ENCODE data around the gene MRPS7.
"Not testable (repeated sequence)": the region's sequence is repeated elsewhere in the genome, so short reads cannot be mapped to it uniquely, and the experiment has no call there.

MRPS7 gene

DNA sequence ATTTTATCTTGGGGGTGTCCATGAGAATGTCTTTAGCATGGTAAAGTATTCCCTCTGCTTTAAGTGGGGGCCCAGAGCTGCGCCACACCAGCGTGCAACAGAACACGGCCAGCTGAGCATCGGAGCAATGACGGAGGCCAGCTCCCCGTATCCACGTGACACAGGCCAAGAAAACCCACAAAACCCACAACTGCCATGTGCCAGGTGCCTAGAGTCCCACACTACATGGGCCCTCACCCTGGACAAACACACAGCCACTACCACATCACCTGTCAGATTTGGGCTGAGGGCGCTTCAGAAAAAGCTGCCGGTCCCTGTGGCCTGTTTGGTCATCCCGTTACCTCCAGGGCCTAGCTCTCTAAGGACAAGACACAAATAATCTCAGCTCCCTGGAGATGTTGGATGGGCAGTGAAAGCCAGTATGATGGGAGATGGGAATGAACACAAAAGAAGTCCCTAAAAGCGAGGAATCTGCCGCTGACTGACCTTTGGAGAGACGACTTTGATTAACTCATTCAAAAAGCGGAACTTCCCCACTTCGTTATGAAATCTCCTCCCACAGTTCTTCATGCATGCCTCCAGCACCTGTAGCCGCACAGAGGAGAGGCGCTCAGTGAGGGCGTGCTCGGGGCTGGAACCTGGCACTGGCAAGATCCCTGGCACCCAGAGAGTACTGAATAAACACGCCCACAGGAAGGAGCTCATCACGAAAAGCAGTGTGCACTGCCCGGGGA is 17.4 kb upstream of the MRPS7 start:
- no peak for DNase-seq (ENCODE audit: low read depth)

DNA sequence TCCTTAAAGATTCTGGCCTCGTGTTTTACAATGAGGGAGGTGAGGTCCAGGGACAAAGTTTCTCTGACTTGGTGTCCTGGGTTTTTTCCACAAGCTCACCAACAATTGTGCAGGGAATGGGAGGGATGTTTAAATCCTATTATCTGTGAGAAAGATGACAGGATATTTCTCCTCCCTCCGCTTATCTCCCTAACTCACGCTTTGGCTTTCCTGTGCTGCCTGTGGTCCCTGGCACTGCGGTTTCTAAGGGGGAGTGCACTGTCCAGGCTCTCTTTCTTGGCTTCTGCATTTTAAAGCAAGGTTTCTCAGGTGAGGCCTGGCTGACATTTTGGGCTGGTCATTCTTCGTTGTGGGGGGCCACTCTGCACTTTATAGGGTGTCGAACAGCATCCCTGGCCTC is 16.7 kb upstream of the MRPS7 start:
- no peak for DNase-seq (ENCODE audit: low read depth)

DNA sequence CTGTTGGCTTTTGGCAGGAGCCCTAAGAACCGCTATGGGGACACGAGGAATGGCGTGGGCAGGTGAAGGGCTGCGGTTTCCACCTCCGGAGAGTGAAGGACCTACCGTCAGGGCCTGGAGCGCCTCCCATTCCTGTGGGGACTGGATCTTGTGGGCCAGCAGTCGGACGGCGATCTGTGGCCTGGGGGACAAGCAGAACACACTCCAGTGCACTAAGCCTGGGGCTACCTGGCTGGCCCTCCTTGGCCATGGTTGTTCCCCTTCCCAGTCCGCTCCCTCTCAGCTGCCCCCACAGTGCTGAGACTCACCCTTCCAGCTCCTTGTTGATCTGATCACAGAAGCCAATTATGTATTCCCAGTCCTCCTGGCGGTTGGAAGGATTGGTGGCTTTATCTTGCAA is 15.3 kb upstream of the MRPS7 start:
- no peak for DNase-seq (ENCODE audit: low read depth)

DNA sequence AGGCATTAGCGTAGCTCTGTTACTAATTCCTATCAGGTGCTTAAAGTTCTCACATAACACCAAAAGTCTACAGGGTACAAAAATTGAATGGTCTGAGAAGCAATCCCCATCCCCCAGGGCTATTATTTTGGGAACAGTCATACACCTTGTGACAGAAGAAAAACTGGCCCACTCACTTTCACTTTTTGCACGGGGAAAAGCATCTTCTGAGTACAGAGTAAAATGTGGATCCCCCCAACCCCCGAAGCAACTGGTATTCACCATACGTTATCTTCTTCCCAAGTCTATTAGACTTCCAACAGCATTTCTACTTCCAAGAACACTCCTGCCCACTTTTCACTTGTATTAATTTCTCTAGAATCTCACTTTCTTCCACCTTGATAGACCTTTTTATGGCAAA is 12.1 kb upstream of the MRPS7 start:
- no peak for DNase-seq (ENCODE audit: low read depth)

DNA sequence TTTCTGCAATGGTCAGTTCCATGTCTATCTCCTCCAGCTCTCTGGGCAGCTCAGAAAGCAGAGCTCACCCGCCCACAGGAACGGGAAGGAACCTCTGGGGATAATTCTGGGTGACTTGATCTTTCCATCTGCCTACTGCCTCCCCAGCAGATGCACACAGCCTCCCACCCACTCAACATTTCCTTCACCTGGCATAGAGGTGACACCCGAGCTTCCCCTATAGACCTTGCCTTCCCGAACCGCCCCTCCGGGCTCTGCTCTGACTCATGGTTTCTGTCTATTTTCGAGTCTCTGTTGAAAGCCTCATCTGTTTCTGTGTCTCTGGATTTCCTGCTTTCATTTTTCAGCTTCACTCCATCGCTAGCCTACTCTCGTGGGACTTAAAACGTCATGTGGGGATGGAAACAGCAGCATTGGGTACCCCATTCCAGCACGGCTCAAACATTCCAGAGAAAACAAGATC is 11.6 kb upstream of the MRPS7 start:
- DNase-seq (ENCODE audit: low read depth), result no peak

DNA sequence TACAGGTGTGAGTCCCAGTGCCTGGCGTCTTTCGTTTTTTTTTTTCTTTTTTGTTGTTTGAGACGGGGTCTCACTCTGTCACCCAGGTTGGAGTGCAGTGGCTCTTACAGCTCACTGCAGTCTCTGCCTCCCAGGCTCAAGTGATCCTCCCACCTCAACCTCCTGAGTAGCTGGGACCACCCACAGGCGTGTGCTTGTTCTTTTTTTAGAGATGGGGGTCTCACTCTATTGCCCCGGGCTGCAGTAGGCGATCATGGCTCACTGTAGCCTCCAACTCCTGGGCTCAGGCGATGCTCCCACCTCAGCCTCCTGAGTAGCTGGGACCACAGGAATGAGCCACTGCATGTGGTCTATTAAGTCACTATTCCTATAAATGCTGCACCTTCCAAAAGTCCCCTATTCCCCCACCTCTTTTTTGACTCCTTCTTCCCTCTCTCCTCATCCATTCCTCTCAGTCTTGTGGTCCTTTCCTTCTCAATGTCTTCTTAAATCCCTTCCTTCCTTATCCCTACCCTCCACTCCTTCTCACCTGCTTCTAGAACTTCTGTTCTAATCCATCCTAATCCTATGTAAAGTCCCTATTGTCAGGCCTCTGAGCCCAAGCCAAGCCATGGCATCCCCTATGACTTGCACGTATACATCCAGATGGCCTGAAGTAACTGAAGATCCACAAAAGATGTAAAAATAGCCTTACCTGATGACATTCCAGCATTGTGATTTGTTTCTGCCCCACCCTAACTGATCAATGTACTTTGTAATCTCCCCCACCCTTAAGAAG is 9.5 kb upstream of the MRPS7 start:
- DNase-seq (ENCODE audit: low read depth), result no peak

DNA sequence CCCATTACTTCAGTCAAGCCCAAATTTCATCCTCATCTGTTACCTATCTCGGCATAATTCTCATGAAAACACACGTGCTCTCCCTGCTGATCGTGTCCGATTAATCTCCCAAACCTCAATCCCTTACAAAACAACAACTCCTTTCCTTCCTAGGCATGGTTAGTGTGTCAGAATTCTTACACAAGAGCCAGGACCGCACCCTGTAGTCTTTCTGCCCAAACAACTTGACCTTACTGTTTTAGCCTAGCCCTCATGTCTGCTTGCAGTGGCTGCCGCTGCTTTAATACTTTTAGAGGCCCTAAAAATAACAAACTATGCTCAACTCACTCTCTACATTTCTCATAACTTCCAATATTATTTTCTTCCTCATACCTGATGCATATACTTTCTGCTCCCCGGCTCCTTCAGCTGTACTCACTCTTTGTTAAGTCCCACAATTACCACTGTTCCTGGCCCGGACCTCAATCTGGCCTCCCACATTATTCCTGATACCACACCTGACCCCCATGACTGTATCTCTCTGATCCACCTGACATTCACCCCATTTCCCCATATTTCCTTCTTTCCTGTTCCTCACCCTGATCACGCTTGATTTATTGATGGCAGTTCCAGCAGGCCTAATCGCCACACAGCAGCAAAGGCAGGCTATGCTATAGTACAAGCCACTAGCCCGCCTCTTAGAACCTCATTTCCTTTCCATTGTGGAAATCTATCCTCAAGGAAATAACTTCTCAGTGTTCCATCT is 5.6 kb upstream of the MRPS7 start:
- not testable (repeated sequence) for DNase-seq (ENCODE audit: low read depth)

DNA sequence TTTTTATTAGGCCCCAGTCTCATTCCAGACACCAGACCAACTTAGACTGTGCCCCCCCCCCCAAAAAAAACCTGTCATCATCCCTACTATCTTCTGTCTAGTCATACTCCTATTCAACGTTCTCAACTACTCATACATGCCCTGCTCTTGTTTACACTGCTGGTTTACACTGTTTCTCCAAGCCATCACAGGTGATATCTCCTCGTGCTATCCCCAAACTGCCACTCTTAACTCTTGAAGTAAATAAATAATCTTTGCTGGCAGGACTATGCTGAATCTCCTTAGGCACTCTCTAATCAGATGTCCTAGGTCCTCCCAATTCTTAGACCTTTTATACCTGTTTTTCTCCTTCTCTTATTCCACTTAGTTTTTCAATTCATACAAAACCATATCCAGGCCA is 4.5 kb upstream of the MRPS7 start:
- DNase-seq (ENCODE audit: low read depth), result not testable (repeated sequence)

DNA sequence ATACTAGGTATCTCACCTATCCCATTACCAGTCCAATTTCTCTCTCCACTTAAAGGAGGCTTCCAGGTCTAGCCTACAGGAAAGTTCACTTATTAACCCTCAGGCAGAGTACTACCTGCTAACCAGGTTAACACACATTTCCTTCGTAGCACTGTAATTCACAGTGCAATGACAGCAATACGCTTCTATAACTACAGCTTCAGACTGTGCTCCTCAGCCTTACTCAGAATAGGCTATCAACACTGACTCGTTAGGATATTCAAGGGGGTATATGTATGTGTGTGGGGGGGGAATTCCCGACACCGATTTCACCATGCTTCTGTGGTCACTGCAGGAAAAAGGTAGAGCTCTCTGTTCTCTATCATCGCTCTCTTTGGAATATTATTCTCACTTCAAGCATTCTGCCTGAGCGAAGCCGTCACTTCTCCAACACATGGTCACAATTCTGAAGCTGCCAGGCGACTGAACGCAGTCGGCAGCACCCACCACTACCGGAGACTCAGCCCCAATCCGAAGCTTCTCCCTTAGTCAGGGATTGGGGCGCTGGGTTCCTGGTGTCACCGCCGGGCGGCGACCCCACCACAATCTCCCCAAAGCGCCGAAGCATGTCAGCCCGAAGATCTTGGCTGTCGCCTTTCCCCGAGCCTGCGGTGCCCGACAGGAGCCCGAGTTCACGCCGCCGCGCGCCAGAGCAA is 891 bp upstream of the MRPS7 start:
- no peak for DNase-seq (ENCODE audit: low read depth)

DNA sequence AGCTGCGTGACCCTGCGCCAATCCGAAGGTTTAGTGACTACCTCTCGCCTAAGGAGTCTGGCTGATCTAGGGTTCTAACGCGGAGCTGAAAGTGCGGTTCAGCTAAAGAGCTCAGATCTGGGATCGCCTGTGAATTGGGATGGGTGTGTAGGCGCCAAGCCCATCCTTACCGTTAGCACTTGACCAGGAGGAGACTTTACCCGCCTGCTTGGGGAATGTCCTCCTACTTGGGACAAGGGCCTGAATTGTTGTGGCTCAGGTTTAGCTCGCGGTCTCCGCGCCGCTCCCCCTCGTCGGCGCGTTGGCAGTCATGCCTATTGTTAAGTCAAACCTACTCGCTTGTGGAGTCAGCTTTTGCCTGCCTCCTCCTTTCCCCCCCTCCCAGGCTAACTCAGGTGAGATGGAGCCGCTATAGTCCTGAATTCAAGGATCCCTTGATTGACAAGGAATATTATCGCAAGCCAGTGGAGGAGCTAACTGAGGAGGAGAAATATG is 480 bp downstream of the MRPS7 start:
- no peak for DNase-seq (ENCODE audit: low read depth)

DNA sequence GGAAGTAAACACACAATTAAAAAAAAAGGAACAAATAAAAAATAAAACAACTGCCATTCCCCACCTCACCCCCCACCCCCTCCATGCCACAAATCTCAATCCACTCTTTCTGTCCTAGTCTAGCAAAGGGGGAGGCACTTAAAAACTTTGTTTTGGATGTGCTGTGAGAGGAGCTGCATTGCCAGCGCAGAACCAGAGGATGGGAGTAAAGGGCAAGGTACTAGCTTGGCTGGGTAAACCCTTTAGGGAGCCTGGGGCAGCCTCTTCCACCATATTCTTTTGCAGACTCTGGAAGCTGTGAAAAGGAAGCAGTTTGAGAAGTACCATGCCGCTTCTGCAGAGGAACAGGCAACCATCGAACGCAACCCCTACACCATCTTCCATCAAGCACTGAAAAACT is 1.4 kb downstream of the MRPS7 start:
- DNase-seq (ENCODE audit: low read depth), result no peak

DNA sequence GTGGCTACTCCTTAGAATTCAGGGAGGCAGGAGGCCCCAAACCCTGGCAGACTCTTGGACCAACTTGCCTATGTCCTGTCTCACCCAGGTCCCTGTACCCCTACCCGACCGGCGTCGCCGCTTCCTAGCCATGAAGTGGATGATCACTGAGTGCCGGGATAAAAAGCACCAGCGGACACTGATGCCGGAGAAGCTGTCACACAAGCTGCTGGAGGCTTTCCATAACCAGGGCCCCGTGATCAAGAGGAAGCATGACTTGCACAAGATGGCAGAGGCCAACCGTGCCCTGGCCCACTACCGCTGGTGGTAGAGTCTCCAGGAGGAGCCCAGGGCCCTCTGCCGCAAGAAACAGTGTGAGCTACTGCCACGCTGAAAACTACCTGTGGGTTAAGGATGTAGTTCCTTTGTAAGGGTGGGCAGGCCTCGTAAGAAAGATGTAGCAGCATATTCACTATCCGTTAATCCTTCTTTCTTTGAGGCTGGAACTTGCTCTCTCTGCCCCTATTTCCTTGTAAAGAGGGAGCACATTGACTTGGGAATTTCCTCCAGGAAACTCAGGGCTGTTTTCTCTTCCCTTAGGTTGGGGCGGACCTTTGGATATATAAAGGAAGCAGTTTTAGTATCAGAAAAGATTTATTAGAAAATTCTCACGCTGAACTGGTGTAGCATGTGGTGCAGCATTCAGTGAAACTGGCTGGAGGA is 4.1 kb downstream of the MRPS7 start:
- no peak for DNase-seq (ENCODE audit: low read depth)

DNA sequence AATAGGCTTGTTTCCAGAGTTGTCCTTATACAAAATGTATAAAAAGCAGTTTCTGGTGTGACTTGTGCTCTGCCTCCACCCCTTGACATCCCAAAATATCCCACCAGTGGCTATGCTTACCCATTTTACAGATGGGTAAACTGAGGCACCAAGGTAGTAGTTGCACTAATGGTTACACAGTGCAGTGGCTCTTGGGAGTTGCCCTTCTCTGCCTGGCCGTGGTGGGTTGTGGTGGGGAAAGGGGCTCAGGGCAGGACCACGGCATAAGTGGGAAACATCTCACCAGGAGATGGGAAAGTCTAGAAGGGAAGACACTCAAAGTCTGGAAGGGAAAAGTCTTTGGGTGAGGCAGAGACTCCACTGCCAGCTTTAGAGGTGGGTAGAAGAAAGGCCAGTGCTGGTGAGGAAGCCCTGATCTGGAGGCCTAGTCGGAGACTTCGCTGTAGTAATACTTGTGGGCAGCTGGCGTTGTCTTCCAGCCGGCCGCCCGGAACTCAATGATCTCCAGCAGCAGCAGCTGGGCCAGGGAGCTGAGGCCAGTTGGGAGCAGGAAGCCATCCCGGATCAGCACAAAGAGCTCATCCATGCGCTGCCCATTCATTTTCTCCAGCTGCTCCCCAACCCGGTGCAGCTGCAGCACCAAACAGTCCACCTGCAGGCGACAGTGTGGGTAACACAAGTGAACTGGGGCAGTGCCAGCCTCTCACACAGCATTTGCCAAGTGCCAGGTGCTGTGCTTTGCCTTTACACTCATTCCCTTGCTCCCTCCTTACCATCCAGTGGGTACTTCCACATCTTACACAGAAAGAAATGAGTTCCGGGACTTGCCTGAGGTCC is 4.9 kb downstream of the MRPS7 start:
- no peak for DNase-seq (ENCODE audit: low read depth)

DNA sequence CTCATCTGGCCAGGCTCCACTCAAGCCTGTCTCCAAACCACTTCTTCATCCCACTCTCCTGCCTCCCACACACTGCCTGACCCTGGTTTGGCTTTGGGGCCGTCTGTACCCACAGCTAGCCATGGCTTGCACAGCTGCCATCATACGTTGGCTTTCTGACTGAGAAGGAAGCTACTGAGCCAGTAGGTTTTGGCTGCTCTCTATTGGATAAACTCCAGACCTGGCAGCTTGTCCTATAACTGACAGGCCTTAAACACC is 5.4 kb downstream of the MRPS7 start:
- DNase-seq (ENCODE audit: low read depth), result no peak

DNA sequence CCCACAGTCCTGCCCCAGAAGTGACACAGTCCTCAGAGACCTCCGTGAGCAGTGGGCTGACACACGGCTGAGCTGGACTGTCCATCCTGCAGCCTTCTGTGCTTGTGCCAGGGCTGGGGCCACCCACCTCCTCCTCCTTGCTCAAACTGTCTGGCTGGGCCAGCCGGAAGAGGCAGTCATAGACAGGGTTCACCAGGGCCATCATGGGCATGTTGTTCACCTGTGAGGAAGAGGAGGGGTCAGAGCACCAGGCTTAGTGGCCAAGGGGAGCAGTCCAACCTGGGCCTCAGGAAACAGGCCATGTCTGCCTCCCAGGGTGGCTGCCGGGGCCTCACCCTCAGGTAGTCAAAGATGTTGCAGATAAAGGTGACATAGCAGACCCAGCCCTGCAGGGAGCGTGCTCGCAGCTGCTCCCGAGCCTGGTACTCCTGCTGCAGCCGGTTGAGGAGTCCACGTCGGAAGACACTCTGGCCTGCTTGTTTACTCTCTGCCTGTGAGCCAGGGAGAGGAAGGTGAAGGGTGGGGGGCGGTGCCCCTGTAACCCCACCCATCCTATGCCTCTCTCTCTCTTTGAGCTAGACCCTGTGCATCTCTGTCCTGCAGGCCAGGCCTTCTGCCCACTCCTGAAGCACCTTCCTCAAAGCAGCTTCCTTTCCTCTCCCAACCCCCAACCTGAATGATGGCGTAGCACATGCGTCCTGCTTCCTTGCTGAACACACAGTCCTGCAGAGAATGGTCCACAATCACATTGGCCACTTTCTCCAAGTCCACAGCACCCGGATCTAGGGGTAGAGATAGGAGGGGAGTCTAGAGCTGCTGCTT is 5.9 kb downstream of the MRPS7 start:
- DNase-seq (ENCODE audit: low read depth), result no peak

DNA sequence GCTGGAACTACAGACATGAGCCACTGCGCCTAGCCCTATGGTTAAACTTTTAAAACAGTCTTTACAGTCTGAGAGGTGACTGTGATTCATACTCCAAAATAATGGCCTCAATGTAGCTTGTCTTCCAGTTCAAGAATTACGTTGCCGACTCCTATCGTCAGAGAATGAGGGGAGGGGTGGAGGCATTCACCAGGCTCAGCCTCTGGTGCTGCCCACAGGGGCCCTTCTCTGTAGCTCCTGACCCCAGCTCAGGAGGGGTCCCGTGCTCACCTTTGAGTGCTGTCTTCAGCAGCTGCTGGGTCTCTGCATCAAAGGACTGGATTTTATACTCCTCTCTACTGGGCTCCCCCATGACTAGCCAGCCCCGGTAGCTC is 8.2 kb downstream of the MRPS7 start:
- DNase-seq (ENCODE audit: low read depth), result no peak

DNA sequence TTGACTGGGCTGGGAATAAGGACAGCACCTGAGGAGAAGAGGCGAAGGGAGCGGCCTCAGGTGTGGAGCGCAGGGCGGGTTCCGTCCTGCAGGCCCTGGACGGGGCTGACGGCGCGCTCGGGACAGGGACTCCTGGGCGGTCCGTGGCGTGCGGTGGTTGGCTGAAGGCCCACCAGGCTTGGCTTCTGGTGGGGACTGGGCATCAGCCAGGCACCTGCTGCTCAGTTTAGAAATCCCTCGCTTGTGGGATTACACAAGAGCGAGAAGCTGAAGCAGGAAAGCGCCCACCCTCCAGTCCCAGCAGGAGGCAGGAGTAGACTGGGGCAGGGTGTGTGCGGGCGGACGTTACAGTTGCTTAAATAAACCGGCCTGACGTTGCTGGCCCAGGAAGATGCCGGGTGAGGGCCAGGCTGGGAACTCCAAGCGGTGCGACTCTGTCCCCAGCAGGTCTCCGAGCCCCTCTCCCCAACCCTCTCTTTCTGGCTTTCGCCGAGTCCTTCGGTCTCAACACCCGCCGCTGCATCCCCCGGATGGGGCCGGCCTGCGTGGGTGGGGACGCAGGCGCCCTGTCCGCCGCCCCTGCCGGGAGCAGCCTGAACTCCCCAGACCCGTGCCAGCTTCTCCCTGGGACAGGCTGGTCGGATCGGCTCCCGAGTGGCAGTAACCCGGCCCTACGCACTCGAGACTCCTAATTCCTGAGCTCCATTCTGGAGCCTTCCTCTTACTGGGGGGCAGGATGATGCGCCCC is 8.7 kb downstream of the MRPS7 start:
- DNase-seq (ENCODE audit: low read depth), result no peak

DNA sequence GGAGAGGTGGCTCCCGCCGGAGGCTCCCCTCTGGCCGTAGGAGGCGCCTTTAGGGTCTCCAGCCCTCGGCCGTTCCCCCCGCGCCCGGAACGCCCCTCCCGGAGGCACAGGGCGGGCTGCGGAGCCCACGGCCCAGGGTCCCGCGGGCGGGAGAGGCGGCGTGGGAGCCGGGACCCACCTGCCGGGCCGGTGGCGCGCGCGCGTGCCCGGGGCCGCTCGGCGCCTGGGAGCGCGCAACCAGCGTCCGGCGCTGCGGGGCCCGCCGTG is 9.2 kb downstream of the MRPS7 start, which contains the start of gene MIF4GD:
Gene MIF4GD (minus strand): TSS at position 266 of the 267 bp plus-strand sequence. CDS start 1,036 bp downstream, outside the sequence.
- DNase-seq (ENCODE audit: low read depth), result no peak

DNA sequence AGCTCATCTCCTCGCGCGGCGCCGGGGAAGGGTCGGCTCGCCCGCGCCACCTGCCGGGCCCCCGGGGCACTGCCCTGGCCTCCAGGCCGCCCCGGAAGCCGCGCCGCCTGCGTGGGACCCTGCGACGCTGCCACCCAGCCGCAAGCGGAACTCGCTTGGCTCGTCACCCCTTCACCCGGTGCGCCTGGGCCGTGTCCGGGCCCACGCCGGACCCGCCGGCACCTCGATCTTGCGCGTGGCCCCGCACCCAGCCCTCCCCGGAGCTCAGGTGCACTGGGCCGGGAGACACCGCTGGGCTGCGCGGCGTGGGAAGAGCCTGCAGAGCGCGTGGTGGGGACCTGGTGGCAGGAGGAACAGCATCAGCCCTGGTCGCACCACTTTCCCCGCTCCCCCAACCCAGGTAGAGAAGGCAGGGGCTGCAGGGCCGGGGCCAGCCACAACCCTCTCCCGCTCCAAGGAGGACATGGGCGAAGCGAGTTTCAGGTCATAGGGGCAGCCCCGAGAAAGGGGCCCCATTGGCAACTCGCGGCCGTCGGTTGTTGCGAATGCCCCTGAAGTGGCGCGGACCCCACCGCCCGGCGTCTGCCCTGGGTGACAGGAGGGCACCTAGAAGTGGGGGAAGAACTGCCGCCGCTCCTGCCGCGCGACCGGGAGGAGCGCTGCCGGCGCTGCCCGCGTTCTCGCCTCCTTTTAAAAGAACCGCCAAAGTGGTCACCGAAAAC is 9.7 kb downstream of the MRPS7 start:
- no peak for DNase-seq (ENCODE audit: low read depth)

Measured in fibroblast of the conjunctiva (primary cell).